WI38 (cell line): ENCODE results near the gene GLS2.

Source experiments
- H3K4me3 ChIP-seq: 2 replicates; pipeline ENCODE4 v1.5.1; 2011; ENCODE audit warnings: low read depth, mild to moderate bottlenecking, control low read depth, low read length
- CTCF ChIP-seq: IDR thresholded peaks from 2 replicates; pipeline ENCODE4 v1.5.1; 2012; ENCODE audit warnings: low read depth, mild to moderate bottlenecking, control low read depth, low read length

GLS2 gene

GRCh38 chr12:56488041-56488955, at the start of gene GLS2:
GLS2 (minus strand) TSS chr12:56488161; CDS start chr12:56488118, 43 bp downstream.
- TF ChIP-seq CTCF = no peak
- peak within 1 kb of the TSS; percentile 54 for H3K4me3 ChIP-seq

- TF ChIP-seq CTCF = no peak
Measured at GRCh38 chr12:56537546-56537945, 49.6 kb upstream of the GLS2 start.

GRCh38 chr12:56530390-56531055, 42.6 kb upstream of the GLS2 start:
- TF ChIP-seq CTCF = no peak
- H3K4me3 ChIP-seq = peak overlapping the region; percentile 39

More at GRCh38 chr12:56537546-56537945, 49.6 kb upstream of the GLS2 start:
- H3K4me3 ChIP-seq = no peak overlapping the region

GRCh38 chr12:56529656-56530055, 41.7 kb upstream of the GLS2 start:
- no peak for TF ChIP-seq CTCF
- H3K4me3 ChIP-seq = no peak overlapping the region

GRCh38 chr12:56528846-56529245, 40.9 kb upstream of the GLS2 start:
- no peak overlapping the region for H3K4me3 ChIP-seq
- no peak for TF ChIP-seq CTCF

GRCh38 chr12:56522411-56523193, 34.6 kb upstream of the GLS2 start:
- H3K4me3 ChIP-seq = peak overlapping the region; percentile 80
- no peak for TF ChIP-seq CTCF
